Measurements from ENCODE around the gene KLHL3. TPM values are rescaled to one million over a fixed set of nuclear protein-coding genes. Genes with fewer than 3 reads are reported as not detected.

The KLHL3 gene
- polyA plus RNA-seq, 1 of the 3 experiments (the other 2 are of a cell fraction): 3.8 TPM

DNA sequence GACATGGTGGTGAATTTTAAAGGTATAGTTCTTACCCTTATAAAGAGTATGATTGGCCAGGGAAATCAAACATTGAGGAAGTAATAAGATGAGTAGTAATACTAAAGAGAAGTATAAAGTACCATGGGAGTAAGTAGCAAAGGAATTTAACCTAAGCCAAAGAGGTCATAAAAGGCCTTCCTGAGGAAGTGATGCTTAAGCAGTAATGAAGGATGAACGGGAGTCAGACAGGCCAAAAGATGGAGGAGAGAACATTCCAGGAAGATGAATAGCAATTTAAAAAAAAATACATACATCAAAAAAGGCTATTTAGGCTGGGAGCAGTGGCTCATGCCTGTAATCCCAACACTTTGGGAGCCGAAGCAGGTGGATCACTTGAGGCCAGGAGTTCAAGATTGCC lies 29.0 kb downstream of the KLHL3 start (continued):
- TF ChIP-seq, protein P1, sequence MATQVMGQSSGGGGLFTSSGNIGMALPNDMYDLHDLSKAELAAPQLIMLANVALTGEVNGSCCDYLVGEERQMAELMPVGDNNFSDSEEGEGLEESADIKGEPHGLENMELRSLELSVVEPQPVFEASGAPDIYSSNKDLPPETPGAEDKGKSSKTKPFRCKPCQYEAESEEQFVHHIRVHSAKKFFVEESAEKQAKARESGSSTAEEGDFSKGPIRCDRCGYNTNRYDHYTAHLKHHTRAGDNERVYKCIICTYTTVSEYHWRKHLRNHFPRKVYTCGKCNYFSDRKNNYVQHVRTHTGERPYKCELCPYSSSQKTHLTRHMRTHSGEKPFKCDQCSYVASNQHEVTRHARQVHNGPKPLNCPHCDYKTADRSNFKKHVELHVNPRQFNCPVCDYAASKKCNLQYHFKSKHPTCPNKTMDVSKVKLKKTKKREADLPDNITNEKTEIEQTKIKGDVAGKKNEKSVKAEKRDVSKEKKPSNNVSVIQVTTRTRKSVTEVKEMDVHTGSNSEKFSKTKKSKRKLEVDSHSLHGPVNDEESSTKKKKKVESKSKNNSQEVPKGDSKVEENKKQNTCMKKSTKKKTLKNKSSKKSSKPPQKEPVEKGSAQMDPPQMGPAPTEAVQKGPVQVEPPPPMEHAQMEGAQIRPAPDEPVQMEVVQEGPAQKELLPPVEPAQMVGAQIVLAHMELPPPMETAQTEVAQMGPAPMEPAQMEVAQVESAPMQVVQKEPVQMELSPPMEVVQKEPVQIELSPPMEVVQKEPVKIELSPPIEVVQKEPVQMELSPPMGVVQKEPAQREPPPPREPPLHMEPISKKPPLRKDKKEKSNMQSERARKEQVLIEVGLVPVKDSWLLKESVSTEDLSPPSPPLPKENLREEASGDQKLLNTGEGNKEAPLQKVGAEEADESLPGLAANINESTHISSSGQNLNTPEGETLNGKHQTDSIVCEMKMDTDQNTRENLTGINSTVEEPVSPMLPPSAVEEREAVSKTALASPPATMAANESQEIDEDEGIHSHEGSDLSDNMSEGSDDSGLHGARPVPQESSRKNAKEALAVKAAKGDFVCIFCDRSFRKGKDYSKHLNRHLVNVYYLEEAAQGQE (IDR thresholded peaks at IDR 0.05; ENCODE audit: low read depth, low read length): no peak
- TF ChIP-seq SIN3A (IDR thresholded peaks at IDR 0.05; ENCODE audit: borderline replicate concordance, low read depth, low read length): no peak
- TF ChIP-seq GABPA (IDR thresholded peaks at IDR 0.05; ENCODE audit: low read depth): no peak

DNA sequence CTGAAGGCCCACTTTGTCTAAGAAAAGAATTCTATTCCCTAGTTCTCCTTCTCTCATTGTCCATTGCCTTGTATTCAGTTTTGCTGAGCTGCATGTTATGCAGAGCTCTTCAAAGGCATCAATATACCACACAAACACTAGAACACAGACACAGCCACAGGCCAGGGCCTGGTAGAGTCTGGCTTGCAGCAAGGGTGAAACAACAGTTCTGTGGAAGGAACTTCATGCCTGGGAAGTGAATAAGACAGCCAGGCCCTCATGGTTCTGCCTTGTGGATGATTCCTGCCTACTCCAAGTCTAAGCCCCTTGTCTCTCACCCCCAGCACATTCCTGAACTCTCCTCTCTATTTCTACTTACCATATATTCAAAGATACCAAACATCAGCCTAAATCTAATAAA lies 30.8 kb downstream of the KLHL3 start:
- no peak overlapping the region for H2AFZ ChIP-seq (ENCODE audit: low read depth)
- no peaks in the 10 kb centered on the region for H3K79me2 ChIP-seq (ENCODE audit: insufficient read depth)
- ChIA-PET POLR2A (no interaction called here), CTCF (interaction anchor here (1.2 kb wide), 1 partner anchor 9 kb away, joined by 6 read pairs; no protein-coding TSS in a partner anchor)
- no peaks in the 10 kb centered on the region for H3K9me2 ChIP-seq
- no peaks in the 10 kb centered on the region for H3K36me3 ChIP-seq (replicated peaks in 1 of 2; ENCODE audit: control insufficient read depth in 1 of 2, insufficient read depth in 2 of 2, low read length in 1 of 2)
- no peak overlapping the region for H3K27ac ChIP-seq (ENCODE audit: low read depth in 2 of 2, low read length in 1 of 2)
- H3K9me3 ChIP-seq: no peaks in the 10 kb centered on the region
- TF ChIP-seq ELF1 (IDR thresholded peaks at IDR 0.05) (no peak), RAD21 (IDR thresholded peaks at IDR 0.05; ENCODE audit: low read length) (no peak), TEAD4 (IDR thresholded peaks at IDR 0.05; ENCODE audit: borderline replicate concordance, insufficient read depth) (no peak), EZH2phosphoT487 (IDR thresholded peaks at IDR 0.05; ENCODE audit: borderline replicate concordance, low read depth) (no peak), RCOR1 (IDR thresholded peaks at IDR 0.05; ENCODE audit: low read length) (no peak), CHD2 (IDR thresholded peaks at IDR 0.05; ENCODE audit: low read length, partially characterized antibody) (no peak)
- TF ChIP-seq, protein P2, sequence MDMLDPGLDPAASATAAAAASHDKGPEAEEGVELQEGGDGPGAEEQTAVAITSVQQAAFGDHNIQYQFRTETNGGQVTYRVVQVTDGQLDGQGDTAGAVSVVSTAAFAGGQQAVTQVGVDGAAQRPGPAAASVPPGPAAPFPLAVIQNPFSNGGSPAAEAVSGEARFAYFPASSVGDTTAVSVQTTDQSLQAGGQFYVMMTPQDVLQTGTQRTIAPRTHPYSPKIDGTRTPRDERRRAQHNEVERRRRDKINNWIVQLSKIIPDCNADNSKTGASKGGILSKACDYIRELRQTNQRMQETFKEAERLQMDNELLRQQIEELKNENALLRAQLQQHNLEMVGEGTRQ (IDR thresholded peaks at IDR 0.05; ENCODE audit: borderline replicate concordance, low read depth, low read length): no peak
- TF ChIP-seq, protein P3, sequence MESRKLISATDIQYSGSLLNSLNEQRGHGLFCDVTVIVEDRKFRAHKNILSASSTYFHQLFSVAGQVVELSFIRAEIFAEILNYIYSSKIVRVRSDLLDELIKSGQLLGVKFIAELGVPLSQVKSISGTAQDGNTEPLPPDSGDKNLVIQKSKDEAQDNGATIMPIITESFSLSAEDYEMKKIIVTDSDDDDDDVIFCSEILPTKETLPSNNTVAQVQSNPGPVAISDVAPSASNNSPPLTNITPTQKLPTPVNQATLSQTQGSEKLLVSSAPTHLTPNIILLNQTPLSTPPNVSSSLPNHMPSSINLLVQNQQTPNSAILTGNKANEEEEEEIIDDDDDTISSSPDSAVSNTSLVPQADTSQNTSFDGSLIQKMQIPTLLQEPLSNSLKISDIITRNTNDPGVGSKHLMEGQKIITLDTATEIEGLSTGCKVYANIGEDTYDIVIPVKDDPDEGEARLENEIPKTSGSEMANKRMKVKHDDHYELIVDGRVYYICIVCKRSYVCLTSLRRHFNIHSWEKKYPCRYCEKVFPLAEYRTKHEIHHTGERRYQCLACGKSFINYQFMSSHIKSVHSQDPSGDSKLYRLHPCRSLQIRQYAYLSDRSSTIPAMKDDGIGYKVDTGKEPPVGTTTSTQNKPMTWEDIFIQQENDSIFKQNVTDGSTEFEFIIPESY (IDR thresholded peaks at IDR 0.05; ENCODE audit: borderline replicate concordance, low read depth): no peak
- no peak for DNase-seq
- no peaks in the 10 kb centered on the region for H4K20me1 ChIP-seq (ENCODE audit: insufficient read depth)
- no peaks in the 10 kb centered on the region for H3K27me3 ChIP-seq (ENCODE audit: insufficient read depth)
- no peak overlapping the region for H3K4me2 ChIP-seq
- no peaks in the 10 kb centered on the region for H3F3A ChIP-seq (replicated peaks; ENCODE audit: insufficient read depth)
- H3K9ac ChIP-seq: no peak overlapping the region
- no peaks in the 10 kb centered on the region; a peak in 1 of 4 replicates for H3K4me1 ChIP-seq (ENCODE audit: control insufficient read depth in 1 of 2, insufficient read depth in 2 of 2, low read depth in 1 of 2, low read length in 1 of 2)
- no peak overlapping the region for H3K4me3 ChIP-seq (ENCODE audit: low read depth in 2 of 2, low read length in 1 of 2)
